Small intestine (tissue), 4 donors: ENCODE results near the gene VSIR. TPM values are rescaled to one million over a fixed set of nuclear protein-coding genes. Genes with fewer than 3 reads are reported as not detected.

Experiments used
- polyA plus RNA-seq, 4 donors: library from polyadenylated mRNA; stranded (reverse) in 3 of 4; unstranded in 1 of 4; fragments of 200-250 nt in 3 of 4; fragments of 120-200 nt in 1 of 4; gene quantifications; one replicate each; pipeline versions ENCODE4 v1.2.1 to v1.2.3, GENCODE V29; 2013
- donor health status: healthy with polysubstance abuse.
- donor health status: Bipolar disorder and iron deficiency.
- donor health status: healthy.

VSIR gene
- polyA plus RNA-seq, 4 donors, result 26.6 to 58.9 (median 52.1) TPM

Other genes with a start within 250 kb of the VSIR start
- under 1 TPM in 2 of 4 donors, not detected in 2; 0.06 to 0.27 TPM for gene C10orf105, start 53.7 kb downstream of the VSIR start, polyA plus RNA-seq
- 100 to 1,000 TPM; 149 to 603 (median 311) TPM for gene PSAP, start 77.7 kb upstream of the VSIR start, polyA plus RNA-seq
- 1 to 10 TPM in 2 of 4 donors, under 1 TPM in 2; 0.22 to 7.7 (median 2.5) TPM for gene CHST3, start 190.9 kb upstream of the VSIR start, polyA plus RNA-seq